ENCODE measurements around the gene PRR20G. TPM values are rescaled to one million over a fixed set of nuclear protein-coding genes. Genes with fewer than 3 reads are reported as not detected.
"Not testable (repeated sequence)": the region's sequence is repeated elsewhere in the genome, so short reads cannot be mapped to it uniquely, and the experiment has no call there.

The PRR20G gene
- total RNA-seq, 2 experiments from 2014 or later, result not detected

DNA sequence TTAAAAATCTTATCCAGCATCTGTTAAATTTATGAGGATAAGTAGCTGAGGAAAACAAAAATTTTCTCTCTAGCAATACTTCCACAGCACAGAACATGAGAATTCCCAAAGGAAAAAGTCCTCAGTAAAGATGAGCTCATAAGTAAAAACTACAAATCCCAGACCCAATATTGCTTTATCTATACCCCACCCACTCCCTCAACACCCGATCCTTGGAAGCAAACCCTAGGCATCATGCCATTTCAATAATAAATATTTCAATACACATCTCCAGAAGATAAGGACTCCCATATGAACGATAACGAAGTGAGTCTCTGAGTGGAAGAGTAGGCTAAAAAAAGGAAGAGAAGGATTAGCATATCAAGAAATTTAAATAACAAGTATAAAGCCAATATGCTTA is 8.3 kb upstream of the PRR20G start:
- DNase-seq, result no peak
- Mint-ChIP-seq H3K27ac (no peak overlapping the region), H3K4me3 (no peak overlapping the region), H3K27me3 (peaks cover 13% of the 10 kb centered on the region), H3K36me3 (ENCODE audit: low read depth) (no peaks in the 10 kb centered on the region), H3K9me3 (ENCODE audit: low read depth) (no peaks in the 10 kb centered on the region), H3K4me1 (no peaks in the 10 kb centered on the region)
- intact Hi-C loops (cut with DNase I, micrococcal nuclease), result no loop called here
- CTCF ChIA-PET, result no interaction called here
- no peak for ATAC-seq
- POLR2A ChIA-PET, result no interaction called here

GRCh38 chr3:127293650-127294049 is 5.8 kb upstream of the PRR20G start:
- H3K4me1 Mint-ChIP-seq; H3K36me3 Mint-ChIP-seq (ENCODE audit: low read depth); ATAC-seq; intact Hi-C loops (cut with DNase I, micrococcal nuclease); H3K9me3 Mint-ChIP-seq (ENCODE audit: low read depth); DNase-seq; POLR2A ChIA-PET; CTCF ChIA-PET; H3K27ac Mint-ChIP-seq; H3K4me3 Mint-ChIP-seq: not testable (repeated sequence)
- peaks cover 15% of the 10 kb centered on the region for H3K27me3 Mint-ChIP-seq

DNA sequence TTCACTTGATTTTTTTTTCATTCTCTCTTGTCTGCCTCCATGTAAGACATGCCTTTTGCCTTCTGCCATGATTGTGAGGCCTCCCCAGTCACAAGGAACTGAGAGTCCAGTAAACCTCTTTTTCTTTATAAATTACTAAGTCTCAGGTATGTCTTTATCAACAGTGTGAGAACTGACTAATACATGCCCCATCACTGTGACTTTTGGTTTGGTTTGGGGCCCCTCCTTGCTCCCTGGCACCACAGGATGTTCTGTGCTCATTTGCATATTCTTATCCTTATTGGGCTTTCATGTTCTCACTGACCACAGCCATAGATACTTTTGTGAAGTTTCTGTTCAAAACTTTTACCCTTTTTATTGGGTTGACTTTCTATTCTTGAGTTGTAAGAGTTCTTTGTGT is 3.8 kb upstream of the PRR20G start:
- ATAC-seq (peak; percentile 40), DNase-seq (peak; percentile 20)
- ChIA-PET CTCF (no interaction called here), POLR2A (no interaction called here)
- Mint-ChIP-seq H3K27ac (no peak overlapping the region), H3K27me3 (peaks cover 11% of the 10 kb centered on the region), H3K36me3 (ENCODE audit: low read depth) (no peaks in the 10 kb centered on the region), H3K4me3 (no peak overlapping the region), H3K9me3 (ENCODE audit: low read depth) (peaks cover 2% of the 10 kb centered on the region), H3K4me1 (no peaks in the 10 kb centered on the region)
- intact Hi-C loops (cut with DNase I, micrococcal nuclease), result no loop called here

DNA sequence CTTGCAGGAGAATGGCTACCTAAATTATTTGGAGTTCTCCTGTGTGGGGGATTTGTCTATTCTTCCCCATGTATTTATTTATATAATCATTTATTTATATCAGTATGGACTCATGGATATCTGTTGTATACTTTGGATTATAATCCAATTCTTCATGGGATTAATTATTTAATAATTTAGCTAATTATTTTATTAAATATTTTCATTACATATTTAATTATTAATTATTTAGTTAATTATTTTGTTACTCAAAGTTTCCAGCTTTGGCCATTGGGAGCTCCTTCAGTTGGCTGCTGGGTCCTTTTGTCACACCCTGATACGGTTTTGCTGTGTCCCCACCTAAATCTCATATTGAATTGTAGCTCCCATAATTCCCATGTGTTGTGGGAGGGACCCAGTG is 3.3 kb upstream of the PRR20G start:
- no peak overlapping the region for H3K4me3 Mint-ChIP-seq
- ChIA-PET POLR2A (no interaction called here), CTCF (no interaction called here)
- intact Hi-C loops (cut with DNase I, micrococcal nuclease), result no loop called here
- no peaks in the 10 kb centered on the region for H3K4me1 Mint-ChIP-seq
- peaks cover 2% of the 10 kb centered on the region for H3K9me3 Mint-ChIP-seq (ENCODE audit: low read depth)
- ATAC-seq, result no peak
- no peaks in the 10 kb centered on the region for H3K36me3 Mint-ChIP-seq (ENCODE audit: low read depth)
- H3K27ac Mint-ChIP-seq, result no peak overlapping the region
- H3K27me3 Mint-ChIP-seq, result peaks cover 11% of the 10 kb centered on the region
- DNase-seq, result no peak

DNA sequence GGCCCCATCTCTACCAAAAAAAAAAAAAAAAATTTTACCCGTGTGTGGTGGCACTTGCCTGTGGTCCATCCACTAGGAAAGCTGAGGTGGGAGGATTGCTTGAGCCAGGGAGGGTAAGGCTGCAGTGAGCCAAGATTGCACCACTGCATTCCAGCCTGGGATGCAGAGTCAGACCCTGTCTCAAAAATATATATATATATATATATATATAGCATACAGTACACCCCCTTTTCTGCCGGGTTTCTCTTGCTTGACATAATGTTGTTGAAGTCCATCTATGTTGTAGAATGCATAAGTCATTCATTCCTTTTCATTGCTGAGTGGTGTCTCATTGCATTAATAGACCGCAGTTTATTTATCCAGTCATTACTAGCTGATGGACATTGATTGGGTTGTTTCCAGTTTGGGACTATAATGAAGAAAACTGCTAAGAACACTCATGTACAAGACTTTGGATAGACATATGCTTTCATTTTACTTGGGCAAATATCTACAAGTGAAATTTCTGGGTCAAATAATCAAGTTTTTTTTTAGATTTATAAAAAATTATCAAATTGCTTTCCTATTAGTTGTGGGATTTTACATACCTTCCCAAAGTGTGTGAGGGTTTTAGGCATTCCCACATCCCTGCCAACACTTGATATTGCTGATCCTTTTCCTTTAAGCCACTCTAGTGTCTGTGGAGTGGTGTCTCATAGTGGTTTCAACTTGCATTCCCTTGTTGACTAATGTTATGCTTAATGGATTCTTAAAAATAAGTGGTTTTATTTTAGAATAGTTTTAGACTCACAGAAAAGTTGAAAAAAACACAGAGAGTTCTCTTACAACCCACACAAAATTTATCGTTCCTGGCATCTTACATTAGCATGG is 2.1 kb upstream of the PRR20G start:
- intact Hi-C loops (cut with DNase I, micrococcal nuclease), result loop anchor here in 1 of 2 experiments (1.0 kb wide), 1 partner anchor 257 kb away; no protein-coding TSS in a partner anchor
- ChIA-PET CTCF (interaction anchor here (0.7 to 1.1 kb wide), 2 partner anchors 256 to 259 kb away, joined by 3 read pairs; no protein-coding TSS in a partner anchor), POLR2A (no interaction called here)
- no peaks in the 10 kb centered on the region for H3K4me1 Mint-ChIP-seq
- H3K27ac Mint-ChIP-seq, result no peak overlapping the region
- H3K4me3 Mint-ChIP-seq, result no peak overlapping the region
- H3K36me3 Mint-ChIP-seq (ENCODE audit: low read depth), result no peaks in the 10 kb centered on the region
- H3K9me3 Mint-ChIP-seq (ENCODE audit: low read depth), result peaks cover 2% of the 10 kb centered on the region
- DNase-seq, result no peak
- ATAC-seq, result peak; percentile 31
- peaks cover 11% of the 10 kb centered on the region for H3K27me3 Mint-ChIP-seq

DNA sequence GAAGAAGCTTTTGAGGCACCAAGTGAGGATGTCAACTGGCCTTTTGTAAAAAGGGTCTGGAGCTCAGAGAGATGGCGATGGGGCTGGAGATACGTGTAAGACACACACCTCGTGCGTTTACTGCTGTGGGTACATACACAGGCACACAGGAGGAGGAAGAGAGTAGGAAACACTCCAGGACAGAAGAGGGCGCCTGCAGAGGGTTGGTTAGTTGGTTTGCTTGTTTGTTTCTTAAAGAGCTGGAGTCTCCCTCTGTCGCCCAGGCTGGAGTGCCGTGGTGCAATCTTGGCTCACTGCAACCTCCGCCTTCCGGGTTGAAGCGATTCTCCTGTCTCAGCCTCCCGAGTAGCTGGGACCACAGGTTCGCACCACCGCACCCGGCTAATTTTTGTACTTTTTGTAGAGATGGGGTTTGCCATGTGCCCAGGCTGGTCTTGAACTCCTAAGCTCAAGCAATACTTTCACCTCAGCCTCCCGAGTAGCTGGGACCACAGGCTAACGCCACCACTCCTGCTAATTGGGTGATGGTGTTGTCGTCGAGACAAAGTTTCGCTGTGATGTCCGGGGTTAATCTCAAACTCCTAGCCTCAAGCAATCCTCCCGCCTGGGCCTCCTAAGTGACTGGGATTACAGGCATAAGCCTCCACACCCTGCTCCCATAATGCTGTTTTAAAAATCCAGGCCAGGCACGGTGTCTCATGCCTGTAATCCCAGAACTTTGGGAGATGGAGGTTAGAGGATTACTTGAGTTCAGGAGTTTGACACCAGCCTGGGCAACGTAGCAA is 1.3 kb upstream of the PRR20G start:
- DNase-seq (peak; percentile 56), ATAC-seq (peak; percentile 60)
- POLR2A ChIA-PET, result no interaction called here
- CTCF ChIA-PET, result interaction anchor here (0.6 to 1.1 kb wide), 3 partner anchors 105 to 260 kb away, joined by 3 read pairs; no protein-coding TSS in a partner anchor
- no peaks in the 10 kb centered on the region for H3K4me1 Mint-ChIP-seq
- H3K36me3 Mint-ChIP-seq (ENCODE audit: low read depth), result no peaks in the 10 kb centered on the region
- no peak overlapping the region for H3K4me3 Mint-ChIP-seq
- intact Hi-C loops (cut with DNase I, micrococcal nuclease), result loop anchor here in 1 of 2 experiments (1.0 kb wide), 1 partner anchor 258 kb away; no protein-coding TSS in a partner anchor
- no peak overlapping the region for H3K27ac Mint-ChIP-seq
- peaks cover 2% of the 10 kb centered on the region for H3K9me3 Mint-ChIP-seq (ENCODE audit: low read depth)
- H3K27me3 Mint-ChIP-seq, result peaks cover 9% of the 10 kb centered on the region

DNA sequence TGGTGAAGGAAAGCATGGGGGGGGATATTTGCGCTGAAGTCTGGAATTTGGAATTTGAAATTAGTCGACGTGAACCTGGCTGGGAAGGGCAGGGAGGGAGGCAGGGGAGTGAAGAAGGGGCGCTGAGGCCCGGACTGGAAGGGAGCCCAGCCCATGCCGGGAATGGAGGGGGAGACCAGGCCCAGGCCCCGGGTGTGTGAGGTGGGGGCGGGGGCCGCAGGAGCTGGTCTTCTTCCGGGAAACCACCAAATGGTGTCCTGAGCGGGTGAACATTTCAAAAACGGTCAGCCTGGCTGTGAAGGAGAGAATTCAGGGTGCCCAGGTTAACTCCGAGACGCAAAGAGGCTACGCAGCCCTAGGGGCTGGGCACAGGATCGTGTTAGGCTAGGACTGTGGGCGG is 497 bp upstream of the PRR20G start:
- CTCF ChIA-PET, result no interaction called here
- ATAC-seq, result no peak

GRCh38 chr3:127286571-127287140 is 1.2 kb downstream of the PRR20G start:
- intact Hi-C loops (cut with DNase I, micrococcal nuclease), result no loop called here
- POLR2A ChIA-PET, result no interaction called here
- ATAC-seq, result no peak

More for the DNA sequence above, 497 bp upstream of the PRR20G start:
- Mint-ChIP-seq H3K4me3 (no peak overlapping the region), H3K27me3 (peaks cover 12% of the 10 kb centered on the region), H3K27ac (no peak overlapping the region), H3K4me1 (no peaks in the 10 kb centered on the region), H3K9me3 (ENCODE audit: low read depth) (peaks cover 2% of the 10 kb centered on the region), H3K36me3 (ENCODE audit: low read depth) (no peaks in the 10 kb centered on the region)
- intact Hi-C loops (cut with DNase I, micrococcal nuclease), result no loop called here
- POLR2A ChIA-PET, result no interaction called here
- DNase-seq, result no peak

GRCh38 chr3:127284258-127284657 is 3.6 kb downstream of the PRR20G start:
- H3K9me3 Mint-ChIP-seq (ENCODE audit: low read depth), result peaks cover 2% of the 10 kb centered on the region
- no peak for ATAC-seq
- CTCF ChIA-PET, result no interaction called here
- DNase-seq, result no peak
- H3K36me3 Mint-ChIP-seq (ENCODE audit: low read depth), result no peaks in the 10 kb centered on the region
- H3K27me3 Mint-ChIP-seq, result peaks cover 8% of the 10 kb centered on the region
- H3K27ac Mint-ChIP-seq, result no peak overlapping the region
- H3K4me1 Mint-ChIP-seq, result no peaks in the 10 kb centered on the region
- no peak overlapping the region for H3K4me3 Mint-ChIP-seq
- POLR2A ChIA-PET, result no interaction called here
- intact Hi-C loops (cut with DNase I, micrococcal nuclease), result no loop called here

More at GRCh38 chr3:127286571-127287140, 1.2 kb downstream of the PRR20G start:
- Mint-ChIP-seq H3K27ac (no peak overlapping the region), H3K4me3 (no peak overlapping the region), H3K27me3 (peaks cover 9% of the 10 kb centered on the region), H3K4me1 (no peaks in the 10 kb centered on the region), H3K9me3 (ENCODE audit: low read depth) (peaks cover 2% of the 10 kb centered on the region), H3K36me3 (ENCODE audit: low read depth) (no peaks in the 10 kb centered on the region)
- CTCF ChIA-PET, result no interaction called here
- no peak for DNase-seq

- Mint-ChIP-seq H3K27ac (no peak overlapping the region), H3K36me3 (ENCODE audit: low read depth) (no peaks in the 10 kb centered on the region), H3K27me3 (peaks cover 11% of the 10 kb centered on the region), H3K9me3 (ENCODE audit: low read depth) (no peaks in the 10 kb centered on the region), H3K4me3 (no peak overlapping the region), H3K4me1 (no peaks in the 10 kb centered on the region)
- intact Hi-C loops (cut with DNase I, micrococcal nuclease), result no loop called here
- ChIA-PET CTCF (no interaction called here), POLR2A (no interaction called here)
- no peak for ATAC-seq
- DNase-seq, result no peak
These were observed 10.3 kb downstream of the PRR20G start for GRCh38 chr3:127277561-127277960.

GRCh38 chr3:127276995-127277394 is 10.9 kb downstream of the PRR20G start:
- CTCF ChIA-PET, result no interaction called here

More at GRCh38 chr3:127276995-127277394, 10.9 kb downstream of the PRR20G start:
- Mint-ChIP-seq H3K4me3 (no peak overlapping the region), H3K27me3 (peaks cover 14% of the 10 kb centered on the region), H3K36me3 (ENCODE audit: low read depth) (no peaks in the 10 kb centered on the region), H3K9me3 (ENCODE audit: low read depth) (peaks cover 2% of the 10 kb centered on the region), H3K4me1 (no peaks in the 10 kb centered on the region), H3K27ac (no peak overlapping the region)
- DNase-seq, result no peak
- no peak for ATAC-seq
- POLR2A ChIA-PET, result no interaction called here
- intact Hi-C loops (cut with DNase I, micrococcal nuclease), result no loop called here
